ENCODE measurements around the gene FAM83F. TPM values are rescaled to one million over a fixed set of nuclear protein-coding genes. Genes with fewer than 3 reads are reported as not detected.

The FAM83F gene
- total and polyA plus RNA-seq, 12 donors = under 0.01 to 0.39 (median 0.11) TPM; not detected in 1

DNA sequence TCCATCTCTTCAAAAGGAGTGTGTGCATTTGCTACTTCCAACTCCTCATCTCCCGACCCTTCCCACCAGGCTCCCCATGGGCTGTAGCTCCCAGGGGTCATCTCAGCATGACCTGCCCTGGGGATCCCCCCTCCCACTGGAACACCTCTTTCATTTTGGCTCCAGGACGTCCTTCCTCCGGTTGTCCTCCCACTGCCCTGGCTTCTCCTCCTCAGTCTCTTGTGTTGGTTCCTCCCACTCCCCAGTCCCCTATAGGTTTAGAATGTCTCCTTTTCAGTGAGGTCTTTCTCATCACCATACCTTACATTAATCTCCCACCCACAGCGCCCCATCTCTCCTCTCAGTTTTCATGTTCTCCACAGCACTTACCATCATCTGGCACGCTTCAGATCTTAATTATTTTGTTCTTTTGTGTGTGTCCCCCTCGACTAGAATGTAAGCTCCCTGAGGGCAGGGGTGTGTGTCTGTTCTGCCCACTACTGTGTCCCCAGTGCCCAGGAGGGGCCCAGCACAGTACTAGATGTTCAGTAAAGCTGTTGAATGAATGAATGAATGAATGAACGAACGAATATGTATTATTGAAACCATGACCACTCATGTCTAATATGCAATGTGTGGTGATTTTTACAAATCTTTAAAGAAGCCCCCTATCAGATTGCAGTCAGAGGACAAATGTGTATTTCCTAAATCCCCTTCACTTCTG lies 36.6 kb upstream of the FAM83F start:
- Histone ChIP-seq H3K4me1 (replicated peaks in 1 of 2) (no peaks in the 10 kb centered on the region), H3K9me3 (replicated peaks in 1 of 3) (no peaks in the 10 kb centered on the region), H3K27ac (no peak overlapping the region), H3K27me3 (peaks cover 4% of the 10 kb centered on the region), H3K36me3 (replicated peaks in 1 of 2) (no peaks in the 10 kb centered on the region), H3K4me3 (no peak overlapping the region)
- no peak for DNase-seq
- intact Hi-C loops (cut with DNase I) = no loop called here
- no peak for TF ChIP-seq POLR2A (IDR thresholded peaks at IDR 0.05)
- TF ChIP-seq, protein P1, sequence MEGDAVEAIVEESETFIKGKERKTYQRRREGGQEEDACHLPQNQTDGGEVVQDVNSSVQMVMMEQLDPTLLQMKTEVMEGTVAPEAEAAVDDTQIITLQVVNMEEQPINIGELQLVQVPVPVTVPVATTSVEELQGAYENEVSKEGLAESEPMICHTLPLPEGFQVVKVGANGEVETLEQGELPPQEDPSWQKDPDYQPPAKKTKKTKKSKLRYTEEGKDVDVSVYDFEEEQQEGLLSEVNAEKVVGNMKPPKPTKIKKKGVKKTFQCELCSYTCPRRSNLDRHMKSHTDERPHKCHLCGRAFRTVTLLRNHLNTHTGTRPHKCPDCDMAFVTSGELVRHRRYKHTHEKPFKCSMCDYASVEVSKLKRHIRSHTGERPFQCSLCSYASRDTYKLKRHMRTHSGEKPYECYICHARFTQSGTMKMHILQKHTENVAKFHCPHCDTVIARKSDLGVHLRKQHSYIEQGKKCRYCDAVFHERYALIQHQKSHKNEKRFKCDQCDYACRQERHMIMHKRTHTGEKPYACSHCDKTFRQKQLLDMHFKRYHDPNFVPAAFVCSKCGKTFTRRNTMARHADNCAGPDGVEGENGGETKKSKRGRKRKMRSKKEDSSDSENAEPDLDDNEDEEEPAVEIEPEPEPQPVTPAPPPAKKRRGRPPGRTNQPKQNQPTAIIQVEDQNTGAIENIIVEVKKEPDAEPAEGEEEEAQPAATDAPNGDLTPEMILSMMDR (IDR thresholded peaks at IDR 0.05) = no peak
- WGBS, 4 donors = 75 to 80% (median 77%) methylated on average over 8 of the region's 8 CpGs

GRCh38 chr22:39958949-39959639 lies 35.7 kb upstream of the FAM83F start:
- Histone ChIP-seq H3K36me3 (replicated peaks in 1 of 2) (no peaks in the 10 kb centered on the region), H3K27me3 (peaks cover 4% of the 10 kb centered on the region), H3K27ac (no peak overlapping the region), H3K9me3 (replicated peaks in 1 of 3) (no peaks in the 10 kb centered on the region), H3K4me3 (no peak overlapping the region), H3K4me1 (replicated peaks in 1 of 2) (no peaks in the 10 kb centered on the region)
- TF ChIP-seq POLR2A (IDR thresholded peaks at IDR 0.05) = no peak
- TF ChIP-seq, protein P1 (IDR thresholded peaks at IDR 0.05) = no peak
- 62 to 75% (median 69%) methylated on average over 9 to 11 of the region's 11 CpGs for WGBS, 4 donors
- no peak for DNase-seq
- intact Hi-C loops (cut with DNase I) = no loop called here

DNA sequence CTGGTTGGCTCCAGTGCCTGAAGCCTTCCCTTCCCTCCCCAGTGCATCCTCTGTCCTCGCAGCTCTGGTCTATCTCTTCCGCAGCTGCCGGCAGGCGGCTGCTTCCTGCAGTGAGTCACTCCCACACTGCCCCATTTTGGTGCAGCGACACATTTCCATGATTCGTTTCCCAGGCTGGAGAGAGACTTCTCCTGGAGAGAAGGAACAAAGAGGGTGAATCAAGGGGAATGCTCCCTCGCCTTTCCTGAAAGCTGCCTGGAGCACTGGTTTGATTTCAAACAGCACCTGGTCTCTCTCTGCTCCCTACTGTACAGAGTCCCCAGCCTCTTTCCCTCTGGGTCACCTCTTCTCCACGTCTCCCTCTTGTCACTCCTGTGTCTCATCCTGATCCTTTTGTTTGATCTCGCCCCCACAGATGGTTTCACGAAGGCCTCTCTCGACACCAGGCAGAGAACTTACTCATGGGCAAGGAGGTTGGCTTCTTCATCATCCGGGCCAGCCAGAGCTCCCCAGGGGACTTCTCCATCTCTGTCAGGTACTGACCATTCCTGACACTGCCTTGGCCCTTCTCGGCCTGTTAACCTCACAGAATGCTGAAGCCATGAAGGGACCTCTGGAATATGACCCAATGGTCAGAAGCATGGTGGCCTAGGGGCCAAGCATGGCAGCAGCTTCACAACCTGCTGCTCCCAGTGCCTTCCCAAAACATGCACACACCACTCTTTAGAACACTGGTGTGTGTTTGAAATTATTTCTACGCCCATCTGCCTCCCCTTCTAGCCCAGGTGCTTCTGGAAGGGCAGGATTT lies 34.9 kb upstream of the FAM83F start, which contains the start of gene TMA7B:
TSS of gene TMA7B (plus strand) at position 758 of the 808 bp plus-strand sequence. CDS start 3,978 bp downstream, outside the sequence.
- no peaks in the 10 kb centered on the region for H3K4me1 ChIP-seq (replicated peaks in 1 of 2)
- DNase-seq = peak; percentile 24 to 57 (median 47)
- intact Hi-C loops (cut with DNase I) = no loop called here
- no peaks in the 10 kb centered on the region for H3K36me3 ChIP-seq (replicated peaks in 1 of 2)
- H3K4me3 ChIP-seq = no peak within 1 kb of the TSS
- no peaks in the 10 kb centered on the region for H3K9me3 ChIP-seq (replicated peaks in 1 of 3)
- H3K27me3 ChIP-seq = peaks cover 4% of the 10 kb centered on the region
- no peak for TF ChIP-seq POLR2A (IDR thresholded peaks at IDR 0.05)
- TF ChIP-seq, protein P1 (IDR thresholded peaks at IDR 0.05) = peak; percentile 15 to 44 (median 39)
- whole genome bisulfite sequencing, 4 donors = 35 to 53% (median 36%) methylated on average over 13 to 14 of the region's 14 CpGs
- H3K27ac ChIP-seq = no peak within 1 kb of the TSS
